Fibroblast of mammary gland (primary cell): ENCODE data around the gene SCN8A.

Experiments used
- DNase-seq: peaks from one replicate; pipeline ENCODE4 v3.0.0-alpha.2; 2010; ENCODE audit warnings: low read depth
- H3K4me3 ChIP-seq: 2 replicates; pipeline ENCODE4 v1.5.1; 2011; ENCODE audit warnings: low read depth, mild to moderate bottlenecking, low read length, moderate library complexity; ENCODE audit not compliant: control insufficient read depth
- CTCF ChIP-seq: conservative IDR thresholded peaks from 2 replicates; pipeline ENCODE4 v1.5.1; 2011; ENCODE audit warnings: low read depth, low read length, inconsistent platforms; ENCODE audit not compliant: control insufficient read depth, insufficient read depth

SCN8A gene

GRCh38 chr12:51622564-51622963 lies 31.5 kb downstream of the SCN8A start:
- TF ChIP-seq CTCF, result no peak
- peak; percentile 57 for DNase-seq
- no peak overlapping the region for H3K4me3 ChIP-seq

- TF ChIP-seq CTCF, result no peak
- no peak for DNase-seq
- no peak overlapping the region for H3K4me3 ChIP-seq
Observed at GRCh38 chr12:51625370-51625769, 34.3 kb downstream of the SCN8A start.

GRCh38 chr12:51626115-51626514 lies 35.1 kb downstream of the SCN8A start:
- no peak for DNase-seq
- no peak overlapping the region for H3K4me3 ChIP-seq
- no peak for TF ChIP-seq CTCF

- TF ChIP-seq CTCF, result no peak
- DNase-seq, result no peak
Observed at GRCh38 chr12:51626629-51627028, 35.6 kb downstream of the SCN8A start.

GRCh38 chr12:51630256-51630880 lies 39.3 kb downstream of the SCN8A start:
- no peak for TF ChIP-seq CTCF
- DNase-seq, result no peak
- H3K4me3 ChIP-seq, result no peak overlapping the region

More at GRCh38 chr12:51626629-51627028, 35.6 kb downstream of the SCN8A start:
- H3K4me3 ChIP-seq, result no peak overlapping the region

- DNase-seq, result no peak
- no peak overlapping the region for H3K4me3 ChIP-seq
- TF ChIP-seq CTCF, result no peak
Observed at GRCh38 chr12:51630986-51631385, 40.0 kb downstream of the SCN8A start.

GRCh38 chr12:51631591-51631990 lies 40.6 kb downstream of the SCN8A start:
- no peak for TF ChIP-seq CTCF
- H3K4me3 ChIP-seq, result no peak overlapping the region
- DNase-seq, result peak; percentile 76
